ENCODE measurements around the gene CALHM2.
"Not testable (repeated sequence)": the region's sequence is repeated elsewhere in the genome, so short reads cannot be mapped to it uniquely, and the experiment has no call there.

CALHM2 gene

DNA sequence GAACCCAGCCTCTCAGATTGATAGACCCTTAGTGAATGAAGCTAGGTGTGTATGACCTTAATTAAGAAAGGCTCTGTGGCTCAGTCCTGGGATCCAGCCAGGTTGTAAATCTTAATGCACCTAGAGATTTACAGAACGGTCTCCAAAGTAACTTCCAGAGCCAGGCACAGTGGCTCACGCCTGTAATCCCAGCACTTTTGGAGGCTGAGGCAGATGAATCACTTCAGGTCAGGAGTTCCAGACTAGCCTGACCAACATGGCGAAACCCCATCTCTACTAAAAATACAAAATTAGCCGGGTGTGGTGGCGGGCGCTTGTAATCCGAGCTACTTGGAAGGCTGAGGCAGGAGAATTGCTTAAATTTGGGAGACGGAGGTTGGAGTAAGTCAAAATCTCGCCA is 24.3 kb downstream of the CALHM2 start:
- no peak for DNase-seq (ENCODE audit: low read depth, low spot score)
- TF ChIP-seq, protein P1, sequence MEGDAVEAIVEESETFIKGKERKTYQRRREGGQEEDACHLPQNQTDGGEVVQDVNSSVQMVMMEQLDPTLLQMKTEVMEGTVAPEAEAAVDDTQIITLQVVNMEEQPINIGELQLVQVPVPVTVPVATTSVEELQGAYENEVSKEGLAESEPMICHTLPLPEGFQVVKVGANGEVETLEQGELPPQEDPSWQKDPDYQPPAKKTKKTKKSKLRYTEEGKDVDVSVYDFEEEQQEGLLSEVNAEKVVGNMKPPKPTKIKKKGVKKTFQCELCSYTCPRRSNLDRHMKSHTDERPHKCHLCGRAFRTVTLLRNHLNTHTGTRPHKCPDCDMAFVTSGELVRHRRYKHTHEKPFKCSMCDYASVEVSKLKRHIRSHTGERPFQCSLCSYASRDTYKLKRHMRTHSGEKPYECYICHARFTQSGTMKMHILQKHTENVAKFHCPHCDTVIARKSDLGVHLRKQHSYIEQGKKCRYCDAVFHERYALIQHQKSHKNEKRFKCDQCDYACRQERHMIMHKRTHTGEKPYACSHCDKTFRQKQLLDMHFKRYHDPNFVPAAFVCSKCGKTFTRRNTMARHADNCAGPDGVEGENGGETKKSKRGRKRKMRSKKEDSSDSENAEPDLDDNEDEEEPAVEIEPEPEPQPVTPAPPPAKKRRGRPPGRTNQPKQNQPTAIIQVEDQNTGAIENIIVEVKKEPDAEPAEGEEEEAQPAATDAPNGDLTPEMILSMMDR (IDR thresholded peaks at IDR 0.05; ENCODE audit: insufficient read depth, low read length, missing control alignments): no peak
- H3K4me3 ChIP-seq (ENCODE audit: low read depth, low read length): no peak overlapping the region
- CTCF ChIA-PET: interaction anchor here (1.0 to 5.3 kb wide), 6 partner anchors 10 to 58 kb away, joined by 3 to 41 read pairs (median 5); no protein-coding TSS in a partner anchor
- POLR2A ChIA-PET: no interaction called here

DNA sequence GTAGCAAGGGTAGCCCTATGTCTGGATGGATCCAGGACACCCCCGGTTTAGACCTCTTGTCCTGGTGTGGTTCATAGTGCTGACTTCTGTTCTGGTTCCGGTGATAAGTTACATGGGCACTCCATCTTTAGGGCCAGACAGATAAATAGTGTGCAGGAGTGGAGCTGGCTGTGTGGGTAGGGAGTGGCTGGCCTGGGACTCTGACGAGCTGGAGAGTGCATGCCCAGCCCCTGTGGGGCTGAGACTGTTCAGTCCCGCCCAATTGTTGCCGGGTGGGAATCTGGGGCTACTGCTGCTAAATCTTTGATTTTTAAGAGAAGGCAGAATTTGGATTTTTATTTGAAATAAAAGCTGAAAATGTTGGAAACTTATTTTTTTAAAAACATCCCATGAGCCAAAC is 28.4 kb downstream of the CALHM2 start:
- POLR2A ChIA-PET: interaction anchor here (0.7 kb wide), 1 partner anchor 10 kb away, joined by 3 read pairs; no protein-coding TSS in a partner anchor
- TF ChIP-seq, protein P1 (IDR thresholded peaks at IDR 0.05; ENCODE audit: insufficient read depth, low read length, missing control alignments): no peak
- no peak overlapping the region for H3K4me3 ChIP-seq (ENCODE audit: low read depth, low read length)
- CTCF ChIA-PET: interaction anchor here (1.0 to 5.3 kb wide), 7 partner anchors 7 to 262 kb away, joined by 3 to 41 read pairs (median 4); no protein-coding TSS in a partner anchor
- DNase-seq (ENCODE audit: low read depth, low spot score): no peak

DNA sequence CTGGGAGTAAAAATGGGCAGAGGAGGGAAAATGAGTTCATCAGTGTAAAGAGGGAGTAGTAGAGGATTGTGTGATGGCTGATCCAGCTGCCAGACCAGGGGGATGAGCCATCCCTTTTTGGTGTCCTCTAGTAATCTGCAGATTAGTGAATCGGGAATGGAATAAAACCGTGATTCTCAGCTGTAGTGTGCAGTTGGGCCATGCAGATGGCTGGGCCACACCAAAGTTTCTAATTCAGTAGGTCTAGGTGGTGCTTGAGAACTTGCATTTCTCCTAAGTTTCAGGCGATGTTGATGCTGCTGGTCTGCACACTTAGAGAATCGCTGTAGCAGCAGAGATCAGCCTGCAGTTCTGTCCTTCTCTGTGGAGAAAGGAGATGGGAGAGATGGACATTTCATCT is 33.1 kb downstream of the CALHM2 start:
- no peak for DNase-seq (ENCODE audit: low read depth, low spot score)
- ChIA-PET CTCF (interaction anchor here (0.7 to 12.2 kb wide), 4 partner anchors 16 to 66 kb away, joined by 3 to 250 read pairs (median 64); no protein-coding TSS in a partner anchor), POLR2A (no interaction called here)
- TF ChIP-seq, protein P1 (IDR thresholded peaks at IDR 0.05; ENCODE audit: insufficient read depth, low read length, missing control alignments): no peak
- no peak overlapping the region for H3K4me3 ChIP-seq (ENCODE audit: low read depth, low read length)

DNA sequence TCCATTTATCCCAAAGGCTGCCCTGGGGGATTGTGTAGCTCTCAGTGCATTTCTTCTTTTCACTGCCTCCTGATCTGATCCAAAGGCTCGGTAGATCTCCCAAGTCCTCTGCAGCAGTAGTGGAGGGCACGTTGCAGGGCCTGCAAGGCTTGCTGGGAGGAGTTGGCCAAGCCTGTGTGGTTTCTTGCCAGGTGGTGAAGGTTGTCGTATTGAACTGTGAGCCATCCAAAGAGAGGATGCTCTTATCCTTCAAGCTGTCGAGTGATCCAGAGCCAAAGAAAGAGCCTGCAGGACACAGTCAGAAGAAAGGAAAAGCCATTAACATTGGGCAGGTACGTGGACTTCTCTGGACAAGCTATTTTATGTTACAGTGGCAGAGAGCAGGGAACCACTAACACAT is 34.6 kb downstream of the CALHM2 start:
- DNase-seq (ENCODE audit: low read depth, low spot score): no peak
- TF ChIP-seq, protein P1 (IDR thresholded peaks at IDR 0.05; ENCODE audit: insufficient read depth, low read length, missing control alignments): no peak
- CTCF ChIA-PET: interaction anchor here (0.9 to 12.2 kb wide), 13 partner anchors 9 to 67 kb away, joined by 3 to 250 read pairs (median 18); partner anchors contain the start of genes ATP5MK and CALHM2
- POLR2A ChIA-PET: no interaction called here
- H3K4me3 ChIP-seq (ENCODE audit: low read depth, low read length): no peak overlapping the region

DNA sequence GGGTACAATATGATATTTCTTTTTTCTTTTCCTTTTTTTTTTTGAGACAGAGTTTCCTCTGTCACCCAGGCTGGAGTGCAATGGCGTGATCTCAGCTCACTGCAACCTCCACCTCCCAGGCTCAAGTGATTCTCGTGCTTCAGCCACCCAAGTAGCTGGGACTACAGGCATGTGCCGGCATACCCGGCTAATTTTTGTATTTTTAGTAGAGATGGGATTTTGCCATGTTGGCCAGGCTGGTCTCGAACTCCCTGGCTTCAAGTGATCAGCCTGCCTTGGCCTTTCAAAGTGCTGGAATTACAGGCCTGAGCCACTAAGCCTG is 35.1 kb downstream of the CALHM2 start:
- ChIA-PET POLR2A (interaction anchor here (0.7 kb wide), 1 partner anchor 21 kb away, joined by 3 read pairs; the partner anchor contains the start of genes ATP5MK and PDCD11), CTCF (interaction anchor here (0.7 to 12.2 kb wide), 20 partner anchors 9 to 178 kb away, joined by 3 to 250 read pairs (median 10); partner anchors contain the start of genes ATP5MK, CALHM2 and NEURL1)
- DNase-seq (ENCODE audit: low read depth, low spot score); H3K4me3 ChIP-seq (ENCODE audit: low read depth, low read length): not testable (repeated sequence)

DNA sequence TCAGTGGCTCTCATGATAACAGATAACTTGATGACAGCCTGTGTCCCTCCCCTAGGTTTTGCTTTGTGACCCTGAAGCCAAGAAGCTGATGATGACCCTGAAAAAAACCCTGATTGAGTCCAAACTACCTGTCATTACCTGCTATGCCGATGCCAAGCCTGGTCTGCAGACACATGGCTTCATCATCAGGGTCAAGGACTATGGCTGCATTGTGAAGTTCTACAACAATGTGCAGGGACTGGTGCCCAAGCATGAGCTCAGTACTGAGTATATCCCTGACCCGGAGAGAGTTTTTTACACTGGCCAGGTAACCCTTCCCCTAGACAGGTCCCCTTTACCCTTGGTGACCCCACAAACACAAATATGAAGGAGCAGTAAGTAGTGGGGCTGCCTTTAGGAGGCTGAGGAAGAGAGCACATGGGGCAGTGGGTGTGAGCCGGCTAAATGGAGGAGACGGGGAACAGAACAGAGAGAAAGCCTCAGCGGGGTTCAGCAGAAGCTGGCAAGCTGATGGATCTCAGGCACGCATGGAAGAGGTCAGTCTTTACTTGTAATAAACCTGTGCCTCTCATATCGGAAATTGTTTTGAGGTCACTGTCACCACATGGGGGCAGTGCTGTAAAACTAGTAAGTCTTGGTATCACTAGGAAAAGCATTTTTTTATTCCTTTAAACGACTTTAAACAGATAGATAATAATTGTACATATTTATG is 35.6 kb downstream of the CALHM2 start:
- ChIA-PET POLR2A (interaction anchor here (0.7 kb wide), 1 partner anchor 20 kb away, joined by 3 read pairs; the partner anchor contains the start of genes ATP5MK and PDCD11), CTCF (interaction anchor here (0.6 to 12.2 kb wide), 24 partner anchors 10 to 179 kb away, joined by 3 to 250 read pairs (median 8); partner anchors contain the start of genes ATP5MK, CALHM2 and NEURL1)
- TF ChIP-seq, protein P1 (IDR thresholded peaks at IDR 0.05; ENCODE audit: insufficient read depth, low read length, missing control alignments): peak; percentile 46
- H3K4me3 ChIP-seq (ENCODE audit: low read depth, low read length): no peak overlapping the region
- DNase-seq (ENCODE audit: low read depth, low spot score): no peak
